Activated CD8-positive, alpha-beta memory T cell treated with anti-CD3 and anti-CD28 coated beads, Interleukin-2, amount 50 U/mL, for 24 hours (primary cell): Measurements from ENCODE around the gene NUB1.

Experiments
- DNase-seq: peaks from one replicate; pipeline ENCODE4 v3.0.0-alpha.2; 2020; ENCODE audit errors: extremely low read depth

The NUB1 gene

DNA sequence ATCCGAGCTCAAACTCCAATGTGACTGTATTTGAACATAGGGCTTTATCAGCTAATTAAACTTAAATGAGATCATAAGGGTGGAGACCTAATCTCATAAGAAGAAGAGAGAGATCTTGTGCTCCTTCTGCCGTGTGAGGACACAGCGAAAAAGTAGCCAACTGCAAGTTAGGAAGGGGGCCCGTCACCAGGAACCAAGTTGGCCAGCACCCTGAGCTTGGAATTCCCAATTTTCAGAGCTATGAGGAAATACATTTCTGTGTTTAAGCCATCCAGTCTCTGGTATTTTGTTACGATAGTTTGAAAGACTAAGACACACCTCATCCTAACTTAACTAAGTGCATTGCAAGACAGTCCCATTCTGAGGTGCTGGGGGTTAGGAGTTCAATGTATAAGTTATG, 82.3 kb downstream of the NUB1 start:
- no peak for DNase-seq

DNA sequence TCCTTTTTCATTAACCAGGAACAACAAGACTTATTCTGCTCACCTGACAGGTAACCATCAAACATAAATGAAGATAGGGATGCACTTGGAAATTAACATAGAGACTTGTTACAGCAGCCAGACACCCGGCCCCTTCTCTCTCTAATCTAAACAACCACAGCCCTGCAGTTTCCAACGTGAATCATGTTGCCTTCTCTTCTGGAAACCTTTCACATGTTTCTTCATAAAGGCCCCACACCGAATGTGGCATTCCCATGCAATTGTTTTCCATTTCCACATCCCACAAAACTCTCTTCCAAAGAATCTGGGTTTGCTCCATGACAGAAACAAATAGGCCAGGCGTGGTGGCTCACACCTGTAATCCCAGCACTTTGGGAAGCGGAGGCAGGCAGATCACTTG, 83.2 kb downstream of the NUB1 start:
- DNase-seq, result no peak

DNA sequence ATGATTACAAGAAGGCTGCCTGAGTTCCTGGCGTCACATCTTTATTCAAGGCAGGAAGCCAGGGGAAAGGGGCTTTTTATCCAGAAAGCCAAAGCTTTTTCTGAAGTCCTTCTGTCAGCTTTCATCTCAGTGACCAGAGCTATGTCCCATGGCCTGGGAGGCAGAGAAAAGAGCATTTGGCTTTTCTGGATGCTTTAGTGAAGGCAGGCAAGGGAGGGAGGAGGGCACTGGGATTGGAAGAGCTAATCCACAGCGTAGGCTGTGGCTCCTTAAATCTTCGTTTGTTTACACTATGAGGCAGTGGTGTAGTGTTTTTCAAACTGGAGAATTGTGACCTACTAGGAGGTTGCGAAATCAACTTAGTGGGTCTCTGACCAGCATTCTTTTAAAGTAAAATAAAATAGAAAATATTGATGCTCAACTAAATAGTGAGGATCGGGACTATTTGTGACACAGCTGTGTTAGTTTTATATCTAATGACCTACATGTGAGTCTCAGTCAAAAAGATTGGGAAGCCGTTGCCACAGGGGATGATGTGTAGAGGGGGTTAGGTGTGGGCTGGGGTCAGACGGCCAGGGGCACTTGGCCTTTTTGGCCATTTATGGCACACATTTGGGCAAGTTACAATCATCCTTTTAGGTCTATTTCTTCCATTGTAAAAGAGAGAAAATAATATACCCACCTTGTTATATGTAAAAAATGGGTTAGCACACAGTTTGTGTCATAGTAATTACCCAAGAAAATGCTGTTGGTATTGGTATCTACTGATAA, 84.2 kb downstream of the NUB1 start:
- DNase-seq, result no peak

DNA sequence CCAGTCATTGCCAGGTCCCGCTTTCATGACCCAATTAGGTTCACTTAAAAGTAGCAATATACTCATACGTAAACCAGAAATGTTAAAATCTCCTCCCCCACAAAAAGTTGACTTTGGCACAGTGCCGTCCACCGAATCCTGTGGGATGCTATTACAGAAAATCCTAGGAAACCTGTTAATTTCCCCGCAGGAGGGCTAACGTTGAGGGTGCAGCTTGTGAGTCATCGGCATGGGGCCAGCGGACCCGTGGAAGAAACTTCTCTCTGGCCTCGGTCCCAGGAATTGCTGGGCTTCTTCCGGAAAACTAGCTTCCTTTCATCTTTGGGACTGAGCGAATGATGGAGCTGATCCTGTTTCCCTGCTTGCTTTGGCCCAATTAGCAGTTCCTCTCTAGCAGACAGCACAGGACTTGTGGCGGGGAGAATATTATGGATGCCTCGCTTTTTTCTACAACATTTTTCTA, 84.9 kb downstream of the NUB1 start:
- no peak for DNase-seq

DNA sequence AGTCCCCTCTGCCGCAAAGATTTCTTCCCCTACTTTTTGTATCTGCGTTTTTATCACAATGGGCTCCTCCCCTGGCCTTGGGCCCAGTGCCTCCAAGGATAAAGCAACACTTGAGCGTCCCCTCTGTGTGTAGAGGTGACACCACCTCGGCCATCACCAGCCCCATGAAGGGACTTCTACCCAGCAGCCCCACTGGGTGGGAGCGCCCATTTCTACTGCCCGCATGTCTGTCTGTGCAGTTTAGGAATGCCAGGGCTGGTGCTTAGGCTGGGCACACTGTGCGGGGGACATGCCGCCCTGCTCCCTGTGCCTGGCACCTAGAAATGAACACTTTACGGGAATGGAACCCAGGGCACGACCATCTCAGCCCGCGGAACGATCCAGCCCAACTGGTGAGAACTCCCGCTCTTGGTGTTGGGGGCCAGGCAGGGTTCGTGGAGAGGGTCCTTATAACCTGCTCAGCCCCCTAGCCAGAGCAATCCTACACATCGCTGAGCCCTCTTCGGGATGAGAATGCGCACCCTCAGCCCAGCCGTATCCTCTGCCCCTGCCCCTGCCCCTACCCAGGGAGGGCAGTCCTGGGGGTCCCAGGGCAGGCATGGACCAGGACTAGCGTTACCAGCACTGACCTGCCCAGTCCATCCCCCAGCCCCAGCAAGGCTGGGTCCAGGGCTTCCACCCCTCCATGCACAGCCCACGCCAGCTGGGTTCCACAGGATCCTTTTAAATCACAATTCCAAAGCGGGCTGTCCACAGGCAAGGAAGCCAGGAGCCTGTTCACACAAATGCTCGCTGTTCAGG, 85.5 kb downstream of the NUB1 start:
- no peak for DNase-seq

DNA sequence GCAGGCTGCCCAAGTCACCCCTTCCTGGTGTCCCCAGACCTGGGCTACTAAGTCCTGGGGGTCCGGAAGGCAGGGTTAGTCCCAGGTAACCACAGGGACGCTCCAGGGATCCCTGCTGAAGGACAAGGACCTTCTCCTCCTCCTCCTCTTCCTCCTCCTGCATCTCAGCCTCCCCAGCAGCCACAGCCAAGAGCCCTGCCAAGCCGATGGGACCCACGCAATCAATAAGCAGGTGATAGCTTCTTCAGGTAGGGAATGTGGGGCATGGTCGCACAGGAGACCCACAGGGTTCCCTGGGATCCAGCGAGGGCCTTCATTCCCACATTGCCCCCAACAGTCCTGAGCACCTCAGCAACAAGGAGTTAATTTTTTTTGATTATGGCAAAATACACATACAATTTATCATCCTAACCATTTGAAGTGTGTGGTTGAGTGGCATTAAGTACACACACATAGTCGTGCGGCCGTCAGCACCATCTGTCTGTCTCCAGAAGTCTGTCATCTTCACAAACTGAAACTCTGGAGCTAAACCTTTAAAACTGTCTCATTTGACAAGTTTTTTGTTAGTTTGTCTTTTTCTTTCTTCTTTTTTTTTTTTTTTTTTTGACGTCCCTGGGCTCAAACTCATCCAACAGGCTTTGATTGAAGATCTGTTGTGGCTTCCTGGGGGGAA, 86.2 kb downstream of the NUB1 start:
- no peak for DNase-seq
